ENCODE data around the gene ATP11C. TPM values are rescaled to one million over a fixed set of nuclear protein-coding genes. Genes with fewer than 3 reads are reported as not detected.

Gene ATP11C
- total and polyA plus RNA-seq, 4 donors = 25.6 to 50.4 (median 29.6) TPM

GRCh38 chrX:139802048-139802447 lies 130.8 kb downstream of the ATP11C start:
- WGBS (ENCODE audit: insufficient coverage) = 83% methylated on average over 1 of the region's 4 CpGs
- Histone ChIP-seq H3K27ac (ENCODE audit: low read depth, low read length) (no peak overlapping the region), H3K4me3 (ENCODE audit: low read depth, low read length) (no peak overlapping the region), H3K4me1 (ENCODE audit: control insufficient read depth, insufficient read depth, low read length) (no peaks in the 10 kb centered on the region), H3K9me3 (ENCODE audit: control insufficient read depth, insufficient read depth, low read length) (no peaks in the 10 kb centered on the region), H3K36me3 (ENCODE audit: control insufficient read depth, insufficient read depth, low read length) (no peaks in the 10 kb centered on the region), H3K27me3 (ENCODE audit: control insufficient read depth, insufficient read depth, low read length) (no peaks in the 10 kb centered on the region)
- DNase-seq (ENCODE audit: low read depth in 4 of 6, low spot score in 6 of 6) = no peak

GRCh38 chrX:139801397-139801813 lies 131.4 kb downstream of the ATP11C start:
- WGBS (ENCODE audit: insufficient coverage) = no CpG with 5 or more reads among the region's 3 CpGs
- no peak for DNase-seq (ENCODE audit: low read depth in 4 of 6, low spot score in 6 of 6)
- Histone ChIP-seq H3K9me3 (ENCODE audit: control insufficient read depth, insufficient read depth, low read length) (no peaks in the 10 kb centered on the region), H3K27me3 (ENCODE audit: control insufficient read depth, insufficient read depth, low read length) (no peaks in the 10 kb centered on the region), H3K4me1 (ENCODE audit: control insufficient read depth, insufficient read depth, low read length) (no peaks in the 10 kb centered on the region), H3K27ac (ENCODE audit: low read depth, low read length) (no peak overlapping the region), H3K36me3 (ENCODE audit: control insufficient read depth, insufficient read depth, low read length) (no peaks in the 10 kb centered on the region), H3K4me3 (ENCODE audit: low read depth, low read length) (no peak overlapping the region)

DNA sequence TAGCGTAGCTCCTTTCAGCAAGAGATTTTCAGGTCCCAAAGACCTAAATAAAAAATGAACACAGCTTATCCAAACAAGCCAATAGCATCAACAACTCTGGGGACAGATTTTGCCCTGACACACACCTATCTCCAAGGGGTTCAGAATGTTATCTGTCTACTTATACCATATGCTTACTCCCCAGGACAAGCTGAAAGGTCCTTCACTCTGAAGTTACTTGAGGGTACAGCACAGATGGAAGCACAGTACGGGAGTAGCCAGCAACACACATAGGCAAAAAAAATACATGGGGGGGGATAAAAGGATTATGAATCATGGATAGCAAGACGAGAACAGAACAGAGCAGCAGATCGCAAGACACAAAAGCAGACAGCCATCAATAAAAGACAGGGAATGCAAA lies 134.2 kb downstream of the ATP11C start:
- Histone ChIP-seq H3K4me3 (ENCODE audit: low read depth, low read length) (no peak overlapping the region), H3K36me3 (ENCODE audit: control insufficient read depth, insufficient read depth, low read length) (no peaks in the 10 kb centered on the region), H3K27ac (ENCODE audit: low read depth, low read length) (no peak overlapping the region), H3K9me3 (ENCODE audit: control insufficient read depth, insufficient read depth, low read length) (no peaks in the 10 kb centered on the region), H3K27me3 (ENCODE audit: control insufficient read depth, insufficient read depth, low read length) (no peaks in the 10 kb centered on the region), H3K4me1 (ENCODE audit: control insufficient read depth, insufficient read depth, low read length) (no peaks in the 10 kb centered on the region)
- no peak for DNase-seq (ENCODE audit: low read depth in 4 of 6, low spot score in 6 of 6)
- WGBS (ENCODE audit: insufficient coverage) = no CpG with 5 or more reads among the region's 4 CpGs

- no peak for DNase-seq (ENCODE audit: low read depth in 4 of 6, low spot score in 6 of 6)
- no peaks in the 10 kb centered on the region for H3K4me1 ChIP-seq (ENCODE audit: control insufficient read depth, insufficient read depth, low read length)
- H3K4me3 ChIP-seq (ENCODE audit: low read depth, low read length) = no peak overlapping the region
- H3K27me3 ChIP-seq (ENCODE audit: control insufficient read depth, insufficient read depth, low read length) = no peaks in the 10 kb centered on the region
- no peak overlapping the region for H3K27ac ChIP-seq (ENCODE audit: low read depth, low read length)
- WGBS (ENCODE audit: insufficient coverage) = no CpG with 5 or more reads among the region's 1 CpG
- no peaks in the 10 kb centered on the region for H3K9me3 ChIP-seq (ENCODE audit: control insufficient read depth, insufficient read depth, low read length)
- no peaks in the 10 kb centered on the region for H3K36me3 ChIP-seq (ENCODE audit: control insufficient read depth, insufficient read depth, low read length)
Measured at GRCh38 chrX:139795196-139795595, 137.7 kb downstream of the ATP11C start.

- no peak overlapping the region for H3K27ac ChIP-seq (ENCODE audit: low read depth, low read length)
- WGBS (ENCODE audit: insufficient coverage) = 67% methylated on average over 2 of the region's 2 CpGs
- H3K9me3 ChIP-seq (ENCODE audit: control insufficient read depth, insufficient read depth, low read length) = no peaks in the 10 kb centered on the region
- no peaks in the 10 kb centered on the region for H3K27me3 ChIP-seq (ENCODE audit: control insufficient read depth, insufficient read depth, low read length)
- DNase-seq (ENCODE audit: low read depth in 4 of 6, low spot score in 6 of 6) = no peak
- H3K4me3 ChIP-seq (ENCODE audit: low read depth, low read length) = no peak overlapping the region
- H3K36me3 ChIP-seq (ENCODE audit: control insufficient read depth, insufficient read depth, low read length) = no peaks in the 10 kb centered on the region
- H3K4me1 ChIP-seq (ENCODE audit: control insufficient read depth, insufficient read depth, low read length) = no peaks in the 10 kb centered on the region
Measured at GRCh38 chrX:139787601-139788000, 145.3 kb downstream of the ATP11C start.

DNA sequence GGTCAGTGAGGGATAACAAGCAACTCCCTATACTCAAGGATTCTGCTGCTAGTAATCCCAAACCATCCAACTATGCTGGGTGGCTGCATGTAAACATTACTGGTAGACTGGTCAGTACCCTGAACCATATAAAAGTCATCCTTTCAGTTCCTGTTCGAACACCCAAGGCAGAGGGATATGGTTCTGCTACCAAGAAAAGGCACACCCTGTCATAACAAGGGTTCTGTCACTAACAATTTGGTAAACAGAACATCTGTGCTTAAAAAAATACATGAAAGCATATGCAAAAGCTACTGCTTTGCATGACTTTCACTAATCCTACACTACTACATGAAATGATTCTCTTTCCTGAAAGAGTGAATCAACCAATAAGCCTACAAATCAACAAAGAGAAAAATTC lies 148.0 kb downstream of the ATP11C start:
- Histone ChIP-seq H3K4me3 (ENCODE audit: low read depth, low read length) (no peak overlapping the region), H3K36me3 (ENCODE audit: control insufficient read depth, insufficient read depth, low read length) (no peaks in the 10 kb centered on the region), H3K9me3 (ENCODE audit: control insufficient read depth, insufficient read depth, low read length) (no peaks in the 10 kb centered on the region), H3K27me3 (ENCODE audit: control insufficient read depth, insufficient read depth, low read length) (no peaks in the 10 kb centered on the region), H3K4me1 (ENCODE audit: control insufficient read depth, insufficient read depth, low read length) (no peaks in the 10 kb centered on the region), H3K27ac (ENCODE audit: low read depth, low read length) (no peak overlapping the region)
- WGBS (ENCODE audit: insufficient coverage) = 71% methylated on average over 1 of the region's 1 CpG
- no peak for DNase-seq (ENCODE audit: low read depth in 4 of 6, low spot score in 6 of 6)

DNA sequence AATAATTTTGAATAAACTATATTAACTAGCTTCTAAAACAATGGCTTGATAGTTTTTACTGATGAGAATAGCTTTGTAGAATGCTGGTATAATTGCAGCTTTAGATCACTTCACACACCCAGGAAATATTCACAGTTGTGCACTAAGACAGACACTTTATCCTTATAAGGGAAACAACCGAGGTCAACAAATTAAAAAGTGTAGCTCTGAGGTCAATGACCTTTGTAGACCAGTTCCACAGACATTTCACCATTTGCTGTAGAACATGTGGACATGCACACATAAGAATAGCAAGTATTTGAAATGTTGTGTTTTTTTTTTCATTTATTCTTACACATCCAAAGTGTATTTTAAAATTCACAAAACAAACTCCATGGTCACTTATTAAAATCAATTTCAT lies 148.9 kb downstream of the ATP11C start:
- Histone ChIP-seq H3K4me3 (ENCODE audit: low read depth, low read length) (no peak overlapping the region), H3K27me3 (ENCODE audit: control insufficient read depth, insufficient read depth, low read length) (no peaks in the 10 kb centered on the region), H3K36me3 (ENCODE audit: control insufficient read depth, insufficient read depth, low read length) (no peaks in the 10 kb centered on the region), H3K9me3 (ENCODE audit: control insufficient read depth, insufficient read depth, low read length) (no peaks in the 10 kb centered on the region), H3K27ac (ENCODE audit: low read depth, low read length) (no peak overlapping the region), H3K4me1 (ENCODE audit: control insufficient read depth, insufficient read depth, low read length) (no peaks in the 10 kb centered on the region)
- no peak for DNase-seq (ENCODE audit: low read depth in 4 of 6, low spot score in 6 of 6)
- no CpG with 5 or more reads among the region's 1 CpG for WGBS (ENCODE audit: insufficient coverage)

DNA sequence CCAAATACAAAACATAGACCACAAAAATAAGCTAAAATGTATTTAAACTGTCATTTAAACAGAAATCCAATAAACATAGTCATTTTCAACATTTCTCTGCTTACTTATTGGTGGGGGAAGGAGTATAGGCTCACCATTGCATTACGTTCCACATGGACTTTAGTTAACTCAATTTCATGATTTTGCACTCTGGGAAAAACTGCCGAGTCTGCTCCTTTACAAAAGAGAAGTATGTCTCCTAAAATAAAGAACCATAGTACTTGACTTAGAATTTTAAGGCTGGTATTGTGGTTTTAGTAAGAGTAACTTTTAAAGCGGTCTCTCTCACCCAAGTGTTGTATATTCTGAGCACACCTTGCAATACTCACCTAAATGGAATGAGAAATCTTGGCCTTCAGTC lies 149.8 kb downstream of the ATP11C start:
- no peak overlapping the region for H3K4me3 ChIP-seq (ENCODE audit: low read depth, low read length)
- no peaks in the 10 kb centered on the region for H3K36me3 ChIP-seq (ENCODE audit: control insufficient read depth, insufficient read depth, low read length)
- no CpG with 5 or more reads among the region's 3 CpGs for WGBS (ENCODE audit: insufficient coverage)
- H3K27me3 ChIP-seq (ENCODE audit: control insufficient read depth, insufficient read depth, low read length) = no peaks in the 10 kb centered on the region
- H3K4me1 ChIP-seq (ENCODE audit: control insufficient read depth, insufficient read depth, low read length) = no peaks in the 10 kb centered on the region
- no peak for DNase-seq (ENCODE audit: low read depth in 4 of 6, low spot score in 6 of 6)
- H3K27ac ChIP-seq (ENCODE audit: low read depth, low read length) = no peak overlapping the region
- no peaks in the 10 kb centered on the region for H3K9me3 ChIP-seq (ENCODE audit: control insufficient read depth, insufficient read depth, low read length)

DNA sequence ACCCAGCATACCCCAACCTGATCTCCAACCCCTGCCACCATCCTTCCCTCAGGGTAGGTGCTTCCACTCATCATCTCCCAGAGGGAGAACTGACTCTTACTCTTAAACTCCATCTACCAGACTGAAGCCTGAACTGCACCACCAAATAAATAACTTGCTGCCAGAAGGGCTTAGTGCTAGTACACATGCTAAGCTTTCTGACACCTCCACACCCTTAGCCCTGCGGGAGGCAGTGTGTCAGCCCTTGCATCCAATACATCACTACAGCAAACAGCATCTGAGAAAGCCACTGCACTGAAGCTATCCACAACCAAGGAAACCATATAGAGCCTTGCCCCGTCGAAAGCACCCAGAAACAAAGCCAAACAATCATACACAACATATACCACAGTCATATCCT lies 156.3 kb downstream of the ATP11C start:
- no peaks in the 10 kb centered on the region for H3K36me3 ChIP-seq (ENCODE audit: control insufficient read depth, insufficient read depth, low read length)
- DNase-seq (ENCODE audit: low read depth in 4 of 6, low spot score in 6 of 6) = no peak
- H3K4me3 ChIP-seq (ENCODE audit: low read depth, low read length) = no peak overlapping the region
- H3K27ac ChIP-seq (ENCODE audit: low read depth, low read length) = no peak overlapping the region
- no peaks in the 10 kb centered on the region for H3K9me3 ChIP-seq (ENCODE audit: control insufficient read depth, insufficient read depth, low read length)
- H3K27me3 ChIP-seq (ENCODE audit: control insufficient read depth, insufficient read depth, low read length) = no peaks in the 10 kb centered on the region
- 67% methylated on average over 3 of the region's 3 CpGs for WGBS (ENCODE audit: insufficient coverage)
- no peaks in the 10 kb centered on the region for H3K4me1 ChIP-seq (ENCODE audit: control insufficient read depth, insufficient read depth, low read length)

GRCh38 chrX:139770366-139770765 lies 162.5 kb downstream of the ATP11C start:
- 90% methylated on average over 2 of the region's 2 CpGs for WGBS (ENCODE audit: insufficient coverage)
- H3K9me3 ChIP-seq (ENCODE audit: control insufficient read depth, insufficient read depth, low read length) = no peaks in the 10 kb centered on the region
- no peak overlapping the region for H3K4me3 ChIP-seq (ENCODE audit: low read depth, low read length)
- no peak for DNase-seq (ENCODE audit: low read depth in 4 of 6, low spot score in 6 of 6)
- no peaks in the 10 kb centered on the region for H3K36me3 ChIP-seq (ENCODE audit: control insufficient read depth, insufficient read depth, low read length)
- H3K27me3 ChIP-seq (ENCODE audit: control insufficient read depth, insufficient read depth, low read length) = no peaks in the 10 kb centered on the region
- H3K27ac ChIP-seq (ENCODE audit: low read depth, low read length) = no peak overlapping the region
- no peaks in the 10 kb centered on the region for H3K4me1 ChIP-seq (ENCODE audit: control insufficient read depth, insufficient read depth, low read length)

Measured in spinal cord (tissue), 10 donors.